HG03342 (cell line): ENCODE data around the gene NAPEPLD.
"Not testable (repeated sequence)": the region's sequence is repeated elsewhere in the genome, so short reads cannot be mapped to it uniquely, and the experiment has no call there.

ENCODE experiments used
- ATAC-seq: cut with Tn5 transposase; IDR thresholded peaks from one replicate; pipeline ENCODE4 v1.9.1; 2021; ENCODE audit warnings: mild to moderate bottlenecking, moderate library complexity; ENCODE audit not compliant: unreplicated experiment

Gene NAPEPLD

DNA sequence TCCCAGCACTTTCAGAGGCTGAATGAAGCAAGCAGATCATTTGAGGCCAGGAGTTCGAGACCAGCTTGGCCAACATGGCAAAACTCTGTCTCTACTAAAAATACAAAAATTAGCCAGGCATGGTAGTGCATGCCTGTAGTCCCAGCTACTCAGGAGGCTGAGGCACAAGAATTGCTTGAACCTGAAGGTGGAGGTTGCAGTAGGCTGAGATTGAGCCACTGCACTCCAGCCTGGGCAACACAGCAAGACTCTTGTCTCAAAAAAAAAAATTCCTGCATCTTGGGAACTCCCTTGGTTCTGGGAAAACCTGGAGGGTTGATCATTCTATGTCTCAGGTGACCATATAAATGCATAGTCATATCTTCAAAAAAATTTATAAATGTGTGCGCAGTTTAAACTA, 4.1 kb downstream of the NAPEPLD start:
- ATAC-seq = not testable (repeated sequence)

DNA sequence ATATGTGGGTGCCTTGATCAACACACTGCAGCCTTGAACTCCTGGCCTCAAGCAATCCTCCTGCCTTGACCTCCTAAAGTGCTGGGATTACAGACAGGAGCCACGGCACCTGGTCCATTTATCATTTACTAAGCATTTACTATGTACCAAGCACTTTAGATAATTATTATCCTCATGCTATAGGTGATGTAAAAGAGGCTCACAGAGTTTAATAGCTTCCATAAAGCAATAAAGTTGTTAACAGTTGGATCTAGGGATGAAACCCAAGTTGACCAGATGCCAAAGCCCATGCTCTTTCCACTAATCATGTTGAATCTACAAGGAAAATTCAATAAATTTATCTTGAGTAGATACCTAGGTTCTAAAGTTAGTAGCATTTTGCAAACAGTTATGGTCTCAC, 5.0 kb downstream of the NAPEPLD start:
- ATAC-seq = no peak

DNA sequence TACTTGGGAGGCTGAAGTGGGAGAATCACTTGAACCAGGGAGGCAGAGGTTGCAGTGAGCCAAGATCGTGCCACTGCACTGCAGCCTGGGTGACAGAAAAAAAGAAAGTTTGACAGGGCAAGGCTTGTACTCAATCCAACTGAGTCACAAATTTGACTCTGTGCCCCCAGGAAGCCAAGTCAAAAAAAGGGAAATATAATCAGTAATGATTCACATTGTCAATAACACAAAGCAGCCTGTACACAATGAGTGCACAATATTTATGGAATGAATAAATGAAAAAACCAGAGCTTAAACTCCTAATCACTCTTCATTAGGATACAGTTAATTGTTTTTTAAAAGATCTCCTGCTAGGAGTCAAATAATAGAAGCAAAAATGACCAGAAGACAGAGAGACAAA, 6.4 kb downstream of the NAPEPLD start:
- no peak for ATAC-seq

DNA sequence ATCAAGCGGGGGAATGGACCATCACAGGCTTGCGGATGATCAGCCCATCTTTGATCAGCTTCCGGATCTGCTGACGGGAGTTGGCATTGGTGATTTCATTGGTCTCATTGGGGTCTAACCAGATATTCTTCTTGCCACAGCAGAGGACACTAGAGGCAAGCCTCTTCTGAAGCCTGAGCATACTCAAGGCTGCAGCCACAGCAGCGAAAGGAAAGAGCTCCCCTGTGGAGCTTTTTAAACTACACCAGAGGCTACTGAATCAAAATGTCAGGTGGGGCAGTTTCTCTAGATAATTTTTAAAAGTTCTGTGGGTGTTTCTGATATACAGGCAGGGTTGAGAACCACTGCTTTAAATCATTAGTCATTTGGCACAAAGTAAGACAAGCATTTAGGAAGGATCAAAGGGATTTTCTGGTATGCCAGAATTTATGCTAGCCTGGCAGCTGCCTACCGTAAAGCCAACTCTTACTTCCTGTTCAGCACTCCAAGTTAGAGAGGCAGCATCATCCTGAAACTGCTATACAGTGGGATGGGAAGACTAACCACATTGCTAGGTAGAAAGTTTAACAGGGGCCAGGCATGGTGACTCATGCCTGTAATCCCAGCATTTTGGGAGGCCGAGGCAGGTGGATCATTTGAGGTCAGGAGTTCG, 7.0 kb downstream of the NAPEPLD start:
- ATAC-seq = no peak

- ATAC-seq = no peak
Measured at GRCh38 chr7:103140685-103141084, 8.2 kb downstream of the NAPEPLD start.

- ATAC-seq = no peak
Measured at GRCh38 chr7:103140061-103140460, 8.8 kb downstream of the NAPEPLD start.

DNA sequence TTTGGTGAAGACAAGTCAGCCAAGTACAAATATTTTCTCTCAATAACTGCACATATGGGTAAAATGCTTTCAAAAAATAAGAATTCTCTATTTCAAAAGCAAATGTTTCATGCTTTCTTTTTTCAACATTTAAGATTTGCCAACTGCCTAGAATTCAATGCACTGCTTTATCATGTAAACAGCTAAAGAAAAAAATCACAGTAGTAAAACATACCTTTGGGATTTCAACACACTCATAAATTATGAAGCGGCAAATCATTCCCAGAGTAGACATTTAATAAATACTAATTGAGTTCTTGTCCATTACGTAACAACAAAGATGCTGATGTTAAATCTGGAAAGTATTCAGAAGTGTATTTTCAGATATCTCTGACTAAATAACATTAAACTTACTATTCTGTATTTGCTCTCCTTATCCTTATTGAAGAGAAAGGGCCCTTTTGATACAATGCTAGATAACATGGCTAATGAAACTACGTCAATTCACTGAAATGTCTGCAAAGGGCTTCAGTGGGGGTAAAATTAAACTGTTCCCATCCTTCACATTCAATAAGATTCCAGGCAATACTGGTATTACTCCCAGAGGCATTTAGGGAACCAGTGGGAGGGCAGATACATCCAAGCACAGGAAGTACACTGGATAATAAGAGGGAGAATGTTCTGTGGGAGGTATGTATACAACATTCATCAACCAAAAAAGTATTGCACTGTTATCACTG, 13.9 kb downstream of the NAPEPLD start:
- no peak for ATAC-seq

- no peak for ATAC-seq
Measured at GRCh38 chr7:103132995-103133688, 15.8 kb downstream of the NAPEPLD start.

DNA sequence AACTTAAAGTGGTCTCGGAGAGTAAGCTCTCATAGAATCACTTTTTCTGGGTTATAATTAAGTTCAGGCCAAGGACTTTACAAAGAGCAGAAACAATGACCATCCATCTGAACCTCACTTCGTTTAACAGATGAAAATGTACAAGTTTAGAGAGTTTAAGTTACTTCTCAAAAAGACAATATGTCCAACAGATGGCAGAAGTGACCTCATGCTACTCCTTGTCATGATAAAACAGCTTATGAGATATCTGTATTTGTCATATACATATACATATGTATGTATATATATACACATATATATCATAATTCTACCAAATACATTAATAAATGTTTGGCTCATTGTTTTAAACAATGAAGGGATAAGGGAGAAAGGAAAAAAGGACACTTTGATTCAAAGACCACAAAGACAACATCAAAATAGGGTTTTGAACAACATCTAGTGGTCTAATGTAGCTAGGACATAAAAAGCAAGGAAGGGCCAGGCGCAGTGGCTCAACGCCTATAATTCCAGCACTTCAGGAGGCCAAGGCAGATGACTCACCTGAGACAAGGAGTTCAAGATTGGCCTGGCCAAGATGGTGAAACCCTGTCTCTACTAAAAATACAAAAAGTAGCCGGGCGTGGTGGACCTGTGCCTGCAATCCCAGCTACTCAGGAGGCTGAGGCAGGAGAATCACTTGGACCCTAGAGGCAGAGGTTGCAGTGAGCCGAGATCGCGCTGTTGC, 17.8 kb downstream of the NAPEPLD start:
- no peak for ATAC-seq

DNA sequence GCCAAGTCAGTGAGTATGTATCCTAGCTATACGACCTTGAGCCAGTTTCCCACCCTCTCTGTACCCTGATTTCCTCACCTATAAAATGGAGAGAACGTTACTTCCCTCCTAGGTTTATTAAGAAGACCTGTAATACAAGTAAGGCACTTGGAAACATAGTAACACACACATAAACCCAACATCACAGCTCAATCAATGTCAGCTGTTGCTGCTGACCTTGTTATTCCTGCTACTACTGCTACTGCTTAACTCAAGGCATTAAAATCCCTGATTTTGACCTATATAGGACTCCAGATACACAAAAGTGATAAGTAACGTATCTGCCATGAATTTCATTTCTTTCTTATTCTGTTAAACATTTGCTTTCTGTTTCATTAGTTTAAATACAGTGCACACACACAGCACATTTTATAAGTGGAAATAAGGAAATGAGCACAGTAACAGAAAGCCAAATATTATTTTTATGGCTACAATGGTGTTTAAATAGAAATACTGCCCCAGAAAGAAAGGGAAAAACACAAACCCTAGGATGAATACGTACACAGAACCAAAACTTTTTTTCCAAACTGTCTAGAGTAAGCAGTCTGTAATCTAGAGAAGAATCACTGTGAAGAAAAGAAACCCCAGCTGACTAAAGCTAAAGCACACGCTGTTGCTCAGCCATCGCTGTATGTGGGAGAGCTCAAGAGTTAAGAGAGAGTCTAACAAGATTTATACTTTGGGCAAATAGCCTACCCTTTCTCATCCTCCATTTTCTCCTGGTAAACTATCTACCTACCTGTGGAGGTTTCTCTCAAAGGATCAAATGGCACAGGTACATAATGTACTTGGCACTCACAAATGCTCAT, 19.0 kb downstream of the NAPEPLD start:
- ATAC-seq = no peak

GRCh38 chr7:103127006-103127405, 21.9 kb downstream of the NAPEPLD start:
- no peak for ATAC-seq

GRCh38 chr7:103124429-103124979, 24.4 kb downstream of the NAPEPLD start:
- ATAC-seq = no peak

DNA sequence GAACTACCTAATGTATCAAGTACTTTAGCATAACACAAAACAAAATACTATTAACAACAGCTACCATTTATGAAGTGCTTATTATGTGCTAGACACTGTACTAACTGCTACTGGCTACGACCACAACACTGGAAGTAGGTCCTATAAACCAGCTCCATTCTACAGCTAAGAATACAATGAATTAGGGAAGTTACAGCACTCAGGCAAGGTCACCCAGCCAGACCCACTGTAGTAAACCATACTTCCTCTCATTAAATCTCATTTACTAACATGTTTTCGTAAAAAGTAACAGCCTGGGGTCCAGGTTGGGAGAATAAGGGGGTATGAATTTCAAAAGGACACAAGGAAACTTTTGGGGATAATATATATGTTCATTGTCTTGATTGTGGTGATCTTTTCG, 25.4 kb downstream of the NAPEPLD start:
- ATAC-seq = no peak

DNA sequence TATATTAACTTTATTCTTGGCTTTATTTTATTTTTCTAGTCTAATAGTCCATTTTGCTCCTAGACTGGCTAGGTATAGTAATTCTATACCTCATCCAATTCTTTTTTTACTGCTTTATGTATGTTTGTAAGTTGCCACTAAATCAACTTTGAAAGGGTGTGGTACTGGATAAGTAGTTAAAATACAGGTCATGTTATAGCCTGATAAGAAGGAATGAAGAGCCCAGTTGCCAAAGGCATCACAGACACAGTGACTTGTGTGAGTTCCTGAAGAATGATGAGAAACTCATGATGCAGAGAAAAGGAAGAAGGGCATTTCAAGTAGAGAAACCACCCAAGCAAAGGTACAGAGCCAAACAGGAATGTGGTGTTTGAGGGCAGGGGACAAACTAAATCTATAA, 27.3 kb downstream of the NAPEPLD start:
- no peak for ATAC-seq

- ATAC-seq = no peak
Measured at GRCh38 chr7:103120362-103120761, 28.5 kb downstream of the NAPEPLD start.

GRCh38 chr7:103119791-103120291, 29.1 kb downstream of the NAPEPLD start:
- no peak for ATAC-seq

GRCh38 chr7:103117465-103117864, 31.4 kb downstream of the NAPEPLD start:
- ATAC-seq = no peak

DNA sequence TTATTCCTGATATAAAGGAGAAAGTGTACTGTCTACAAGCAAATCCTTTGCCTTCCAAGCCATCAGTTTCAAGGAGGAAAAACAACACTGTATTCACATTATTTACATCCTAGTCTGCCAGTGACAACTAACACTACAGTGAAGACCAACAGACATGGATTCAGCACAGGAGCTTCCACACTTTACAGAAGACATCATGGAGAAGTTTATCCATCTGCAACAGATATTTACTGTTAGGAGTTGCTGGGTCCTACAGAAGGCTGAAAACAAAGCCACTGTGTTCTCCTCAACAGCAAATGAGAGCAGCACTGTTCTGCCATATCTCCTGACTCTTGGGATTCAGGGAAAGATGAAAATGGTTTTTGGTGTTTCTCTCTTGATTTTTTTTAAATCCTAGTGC, 31.9 kb downstream of the NAPEPLD start:
- no peak for ATAC-seq

GRCh38 chr7:103116511-103116910, 32.4 kb downstream of the NAPEPLD start:
- ATAC-seq = no peak

DNA sequence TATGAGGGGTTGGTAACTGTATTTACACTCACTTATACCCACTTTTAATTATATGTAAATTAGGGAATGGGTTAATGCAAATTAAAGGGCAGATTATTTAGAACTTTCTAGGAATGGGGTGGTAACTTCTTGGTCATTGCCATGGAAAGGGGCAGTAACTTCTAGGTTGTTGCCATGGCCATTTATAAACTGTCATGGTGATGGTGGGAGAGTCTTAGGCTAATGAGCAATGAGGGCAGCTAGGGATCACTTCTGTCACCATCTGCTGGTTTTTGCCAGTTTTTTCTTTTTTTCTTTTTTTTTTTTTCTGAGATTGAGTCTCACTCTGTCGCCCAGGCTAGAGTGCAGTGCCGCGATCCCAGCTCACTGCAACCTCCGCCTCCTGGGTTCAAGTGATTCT, 33.1 kb downstream of the NAPEPLD start:
- ATAC-seq = no peak
